HG03066 (cell line): Measurements from ENCODE around the gene PPP1R3G.

Source experiments
- ATAC-seq: cut with Tn5 transposase; IDR thresholded peaks from one replicate; pipeline ENCODE4 v1.9.1; 2021; ENCODE audit warnings: low read depth; ENCODE audit not compliant: unreplicated experiment

Gene PPP1R3G

GRCh38 chr6:5136851-5137250, 51.7 kb downstream of the PPP1R3G start:
- ATAC-seq, result no peak
